Measurements from ENCODE around the gene RNF208.

The RNF208 gene

DNA sequence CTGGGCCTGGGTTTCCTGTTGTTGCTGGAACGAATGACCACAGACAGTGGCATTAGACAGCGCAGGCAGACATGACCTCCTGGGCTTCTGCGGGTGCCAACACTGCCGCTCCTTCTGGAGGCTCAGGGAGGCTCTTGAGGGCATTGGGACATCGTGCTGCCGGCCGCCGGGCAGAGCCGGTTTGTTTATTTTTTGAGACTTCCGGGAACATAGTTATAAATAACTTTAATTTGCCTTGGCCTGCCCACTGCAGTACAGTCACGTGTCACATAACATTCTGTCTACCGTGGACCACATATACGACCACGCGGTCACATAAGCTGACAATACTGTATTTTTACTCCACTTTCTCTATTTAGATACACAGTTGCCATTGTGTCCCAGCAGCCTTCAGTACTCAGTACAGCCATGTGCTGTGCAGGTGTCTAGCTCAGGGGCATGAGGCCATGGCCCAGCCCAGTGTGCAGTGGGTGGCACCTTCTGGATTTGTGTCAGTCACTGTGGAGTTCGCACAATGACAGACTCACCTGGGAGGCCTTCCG lies 47.3 kb upstream of the RNF208 start:
- H2AFZ ChIP-seq (ENCODE audit: low read depth, low read length), result no peak overlapping the region
- H3K4me3 ChIP-seq (ENCODE audit: insufficient read depth in 1 of 2, low read depth in 1 of 2, low read length in 2 of 2), result no peak overlapping the region
- DNase-seq, result peak; percentile 92
- H2BK120ac ChIP-seq (ENCODE audit: low read depth, low read length), result peak overlapping the region; percentile 91
- H3K14ac ChIP-seq (ENCODE audit: low read length in 2 of 2), result peak overlapping the region in 1 of 2 experiments; percentile 86
- no peak overlapping the region for H3K9ac ChIP-seq (ENCODE audit: low read length)
- no peak overlapping the region for H3K4me2 ChIP-seq (ENCODE audit: low read length, poor library complexity, severe bottlenecking)
- peak overlapping the region; percentile 95 for H2BK15ac ChIP-seq (ENCODE audit: low read depth, poor library complexity, severe bottlenecking)
- H3K4me1 ChIP-seq (ENCODE audit: control insufficient read depth, insufficient read depth, low read depth, low read length), result peaks cover 24% of the 10 kb centered on the region
- no peaks in the 10 kb centered on the region for H3K27me3 ChIP-seq (ENCODE audit: control insufficient read depth in 1 of 2, insufficient read depth in 1 of 2, low read length in 2 of 2)
- H2AK5ac ChIP-seq (ENCODE audit: low read length, severe bottlenecking), result no peak overlapping the region
- H2BK12ac ChIP-seq (ENCODE audit: low read length in 2 of 2), result peak overlapping the region; percentile 99
- peaks cover 77 to 92% of the 10 kb centered on the region in 2 experiments for H3K36me3 ChIP-seq (ENCODE audit: control insufficient read depth in 1 of 2, insufficient read depth in 2 of 2, low read depth in 1 of 2, low read length in 2 of 2)
- peak overlapping the region; percentile 99 to 100 for H3K4ac ChIP-seq (ENCODE audit: low read depth in 1 of 2, low read length in 2 of 2)
- H3K18ac ChIP-seq (ENCODE audit: low read depth in 1 of 2, low read length in 2 of 2), result peak overlapping the region; percentile 97 to 100
- H3K9me3 ChIP-seq (ENCODE audit: control insufficient read depth, low read length), result no peaks in the 10 kb centered on the region
- H3K23ac ChIP-seq (ENCODE audit: low read length in 2 of 2), result no peak overlapping the region
- H2BK5ac ChIP-seq (ENCODE audit: low read depth, low read length, poor library complexity, severe bottlenecking), result no peak overlapping the region
- peak overlapping the region; percentile 95 for H4K8ac ChIP-seq (ENCODE audit: low read length)
- no peak overlapping the region for H3K27ac ChIP-seq (ENCODE audit: low read length, poor library complexity, severe bottlenecking)
- 47% methylated on average over 17 of the region's 17 CpGs for WGBS
- peaks cover 51% of the 10 kb centered on the region for H3K79me1 ChIP-seq (replicated peaks; ENCODE audit: low read length, poor library complexity, severe bottlenecking)
- peak overlapping the region; percentile 99 for H4K91ac ChIP-seq (ENCODE audit: low read length)

DNA sequence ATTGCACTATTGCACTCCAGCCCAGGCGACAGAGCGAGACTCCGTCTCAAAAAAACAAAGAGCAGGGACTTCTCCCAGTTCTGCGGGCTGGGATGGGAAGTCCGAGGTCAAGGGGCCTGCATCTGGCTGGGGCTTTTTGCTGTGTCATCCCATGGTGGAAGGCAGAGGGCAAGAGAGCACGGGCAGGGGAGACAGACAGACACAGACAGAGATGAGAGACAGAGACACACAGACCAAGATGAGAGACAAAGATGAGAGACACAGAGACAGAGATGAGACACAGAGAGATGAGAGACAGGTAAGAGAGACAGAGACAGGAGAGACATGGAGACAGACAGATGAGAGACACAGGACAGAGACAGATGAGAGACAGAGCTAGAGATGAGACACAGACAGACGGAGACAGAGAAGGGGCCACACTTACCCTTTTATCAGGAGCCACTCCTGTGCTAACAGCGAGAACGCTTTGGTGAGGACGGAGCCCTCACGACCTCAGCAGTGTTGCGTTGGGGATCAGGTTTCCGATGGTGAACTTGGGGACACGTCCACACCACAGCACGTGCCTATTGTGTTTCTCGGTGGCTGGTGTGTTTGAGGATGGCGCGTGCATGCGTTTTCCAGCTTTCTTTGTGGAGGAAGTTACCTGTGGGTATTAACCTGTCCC lies 46.6 kb upstream of the RNF208 start:
- peak overlapping the region; percentile 70 for H2BK15ac ChIP-seq (ENCODE audit: low read depth, poor library complexity, severe bottlenecking)
- H3K4me1 ChIP-seq (ENCODE audit: control insufficient read depth, insufficient read depth, low read depth, low read length), result peaks cover 22% of the 10 kb centered on the region
- no peaks in the 10 kb centered on the region for H3K27me3 ChIP-seq (ENCODE audit: control insufficient read depth in 1 of 2, insufficient read depth in 1 of 2, low read length in 2 of 2)
- DNase-seq, result peak; percentile 91
- H3K4me3 ChIP-seq (ENCODE audit: insufficient read depth in 1 of 2, low read depth in 1 of 2, low read length in 2 of 2), result no peak overlapping the region
- peak overlapping the region; percentile 99 to 100 for H3K4ac ChIP-seq (ENCODE audit: low read depth in 1 of 2, low read length in 2 of 2)
- peak overlapping the region; percentile 99 for H4K91ac ChIP-seq (ENCODE audit: low read length)
- H3K23ac ChIP-seq (ENCODE audit: low read length in 2 of 2), result peak overlapping the region in 1 of 2 experiments; percentile 29
- WGBS, result 65% methylated on average over 19 of the region's 19 CpGs
- H3K9me3 ChIP-seq (ENCODE audit: control insufficient read depth, low read length), result no peaks in the 10 kb centered on the region
- peak overlapping the region; percentile 99 for H2BK12ac ChIP-seq (ENCODE audit: low read length in 2 of 2)
- H3K79me1 ChIP-seq (replicated peaks; ENCODE audit: low read length, poor library complexity, severe bottlenecking), result peaks cover 50% of the 10 kb centered on the region
- no peak overlapping the region for H2BK5ac ChIP-seq (ENCODE audit: low read depth, low read length, poor library complexity, severe bottlenecking)
- no peak overlapping the region for H2AK5ac ChIP-seq (ENCODE audit: low read length, severe bottlenecking)
- H3K4me2 ChIP-seq (ENCODE audit: low read length, poor library complexity, severe bottlenecking), result no peak overlapping the region
- H3K27ac ChIP-seq (ENCODE audit: low read length, poor library complexity, severe bottlenecking), result no peak overlapping the region
- peak overlapping the region; percentile 95 for H4K8ac ChIP-seq (ENCODE audit: low read length)
- H3K18ac ChIP-seq (ENCODE audit: low read depth in 1 of 2, low read length in 2 of 2), result peak overlapping the region; percentile 96 to 100
- H2BK120ac ChIP-seq (ENCODE audit: low read depth, low read length), result peak overlapping the region; percentile 91
- H3K14ac ChIP-seq (ENCODE audit: low read length in 2 of 2), result peak overlapping the region in 1 of 2 experiments; percentile 95
- peaks cover 81 to 92% of the 10 kb centered on the region in 2 experiments for H3K36me3 ChIP-seq (ENCODE audit: control insufficient read depth in 1 of 2, insufficient read depth in 2 of 2, low read depth in 1 of 2, low read length in 2 of 2)
- H3K9ac ChIP-seq (ENCODE audit: low read length), result no peak overlapping the region
- H2AFZ ChIP-seq (ENCODE audit: low read depth, low read length), result no peak overlapping the region

DNA sequence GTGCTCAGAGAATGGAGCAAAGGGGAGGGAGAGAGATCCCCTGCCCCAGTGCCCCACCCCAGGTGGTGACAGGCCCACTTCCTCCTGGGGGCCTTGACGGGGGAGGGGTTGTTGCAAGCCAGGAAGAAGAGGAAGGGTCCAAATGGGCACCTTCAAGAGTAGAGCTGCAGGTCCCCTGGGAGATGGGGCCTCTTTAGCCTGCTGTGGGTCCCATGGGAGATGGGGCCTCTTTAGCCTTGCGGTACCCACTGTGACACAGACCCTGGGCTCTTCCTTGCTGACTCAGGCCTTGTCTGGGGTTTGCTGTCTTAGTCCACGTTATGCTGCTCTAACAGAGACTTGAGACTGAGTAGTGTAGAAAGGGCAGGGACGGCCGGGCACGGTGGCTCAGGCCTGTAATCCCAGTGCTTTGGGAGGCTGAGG lies 45.9 kb upstream of the RNF208 start:
- H2AK5ac ChIP-seq (ENCODE audit: low read length, severe bottlenecking), result no peak overlapping the region
- peak overlapping the region; percentile 65 to 95 for H2BK12ac ChIP-seq (ENCODE audit: low read length in 2 of 2)
- no peak overlapping the region for H2BK5ac ChIP-seq (ENCODE audit: low read depth, low read length, poor library complexity, severe bottlenecking)
- peaks cover 79 to 91% of the 10 kb centered on the region in 2 experiments for H3K36me3 ChIP-seq (ENCODE audit: control insufficient read depth in 1 of 2, insufficient read depth in 2 of 2, low read depth in 1 of 2, low read length in 2 of 2)
- H3K79me1 ChIP-seq (replicated peaks; ENCODE audit: low read length, poor library complexity, severe bottlenecking), result peaks cover 49% of the 10 kb centered on the region
- H3K4me3 ChIP-seq (ENCODE audit: insufficient read depth in 1 of 2, low read depth in 1 of 2, low read length in 2 of 2), result no peak overlapping the region
- peak overlapping the region; percentile 23 to 94 for H3K18ac ChIP-seq (ENCODE audit: low read depth in 1 of 2, low read length in 2 of 2)
- H3K14ac ChIP-seq (ENCODE audit: low read length in 2 of 2), result peak overlapping the region in 1 of 2 experiments; percentile 23
- H3K23ac ChIP-seq (ENCODE audit: low read length in 2 of 2), result peak overlapping the region in 1 of 2 experiments; percentile 54
- H3K9me3 ChIP-seq (ENCODE audit: control insufficient read depth, low read length), result no peaks in the 10 kb centered on the region
- H3K9ac ChIP-seq (ENCODE audit: low read length), result no peak overlapping the region
- no peaks in the 10 kb centered on the region for H3K27me3 ChIP-seq (ENCODE audit: control insufficient read depth in 1 of 2, insufficient read depth in 1 of 2, low read length in 2 of 2)
- no peak overlapping the region for H3K27ac ChIP-seq (ENCODE audit: low read length, poor library complexity, severe bottlenecking)
- 59% methylated on average over 6 of the region's 6 CpGs for WGBS
- peaks cover 19% of the 10 kb centered on the region for H3K4me1 ChIP-seq (ENCODE audit: control insufficient read depth, insufficient read depth, low read depth, low read length)
- H2BK15ac ChIP-seq (ENCODE audit: low read depth, poor library complexity, severe bottlenecking), result peak overlapping the region; percentile 30
- peak overlapping the region; percentile 91 for H2BK120ac ChIP-seq (ENCODE audit: low read depth, low read length)
- peak overlapping the region; percentile 27 to 45 for H3K4ac ChIP-seq (ENCODE audit: low read depth in 1 of 2, low read length in 2 of 2)
- no peak overlapping the region for H3K4me2 ChIP-seq (ENCODE audit: low read length, poor library complexity, severe bottlenecking)
- H2AFZ ChIP-seq (ENCODE audit: low read depth, low read length), result no peak overlapping the region
- H4K8ac ChIP-seq (ENCODE audit: low read length), result peak overlapping the region; percentile 88
- peak; percentile 79 for DNase-seq
- H4K91ac ChIP-seq (ENCODE audit: low read length), result peak overlapping the region; percentile 79
